HTR-8/SVneo (cell line): Measurements from ENCODE around the gene ARL15.

Experiments used
- DNase-seq: peaks from one replicate; pipeline ENCODE4 v3.0.0; 2011; ENCODE audit warnings: low spot score, mixed read lengths; ENCODE audit not compliant: insufficient read length
- FAIRE-seq: peaks from 2 replicates; lab custom pipeline; 2011; peaks lifted over from hg19 to GRCh38; lab: Jason Lieb, UNC

Gene ARL15

GRCh38 chr5:54291498-54291897, 18.9 kb downstream of the ARL15 start:
- no peak for FAIRE-seq
- DNase-seq, result no peak

- DNase-seq (no peak), FAIRE-seq (peak; percentile 54)
These were observed 20.6 kb downstream of the ARL15 start for GRCh38 chr5:54289769-54290168.

DNA sequence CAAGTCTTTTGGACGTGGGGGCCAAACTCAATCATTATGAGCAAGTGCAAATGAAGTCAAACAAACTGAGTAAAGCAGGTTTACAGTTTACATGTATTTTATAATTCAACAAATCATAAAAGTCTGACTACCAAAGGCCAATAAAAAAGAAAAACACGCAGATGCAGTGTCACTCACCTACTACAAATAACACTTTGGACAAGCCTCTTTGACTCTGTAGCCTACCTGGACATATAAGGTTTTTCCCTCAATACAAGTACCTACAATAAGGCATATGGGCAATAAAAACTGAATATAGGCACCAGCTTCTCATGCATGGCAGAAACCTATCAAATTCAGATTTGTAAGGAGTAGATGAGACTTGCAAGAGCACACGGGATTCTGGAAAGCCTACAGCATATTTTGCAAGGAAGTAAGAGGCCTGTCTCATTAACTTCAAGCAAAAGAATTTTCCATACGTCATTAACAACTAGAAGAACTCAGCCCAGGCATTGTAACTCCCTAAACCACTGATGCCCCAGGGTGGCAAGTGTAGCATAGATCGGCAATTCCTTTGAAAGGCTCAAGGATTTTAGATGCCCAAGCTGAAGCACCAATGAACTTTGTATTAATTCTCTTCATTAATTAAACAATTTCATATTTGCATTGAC, 21.7 kb downstream of the ARL15 start:
- no peak for DNase-seq
- FAIRE-seq, result peak; percentile 36

DNA sequence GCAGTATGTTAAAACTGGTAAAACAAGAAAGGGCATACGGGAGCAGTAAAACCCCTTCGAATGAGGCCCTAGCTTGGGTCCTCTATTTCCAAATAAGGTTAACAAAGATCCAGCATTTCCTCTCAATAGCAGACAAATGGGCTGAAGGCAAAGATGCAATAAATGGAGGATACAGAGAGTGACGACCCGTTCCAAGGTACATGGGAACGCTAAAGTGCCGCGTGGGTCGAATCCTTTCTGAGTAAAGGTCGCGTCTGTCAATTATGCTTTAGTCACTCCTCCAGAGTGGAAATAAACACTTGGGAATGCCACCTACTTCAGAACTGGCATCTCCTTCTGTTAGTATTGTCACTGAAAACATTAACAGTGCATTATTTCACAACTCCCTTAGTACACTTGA, 24.7 kb downstream of the ARL15 start:
- peak; percentile 38 for FAIRE-seq
- no peak for DNase-seq

- no peak for FAIRE-seq
- DNase-seq, result no peak
These were observed 25.8 kb downstream of the ARL15 start for GRCh38 chr5:54284586-54284985.

DNA sequence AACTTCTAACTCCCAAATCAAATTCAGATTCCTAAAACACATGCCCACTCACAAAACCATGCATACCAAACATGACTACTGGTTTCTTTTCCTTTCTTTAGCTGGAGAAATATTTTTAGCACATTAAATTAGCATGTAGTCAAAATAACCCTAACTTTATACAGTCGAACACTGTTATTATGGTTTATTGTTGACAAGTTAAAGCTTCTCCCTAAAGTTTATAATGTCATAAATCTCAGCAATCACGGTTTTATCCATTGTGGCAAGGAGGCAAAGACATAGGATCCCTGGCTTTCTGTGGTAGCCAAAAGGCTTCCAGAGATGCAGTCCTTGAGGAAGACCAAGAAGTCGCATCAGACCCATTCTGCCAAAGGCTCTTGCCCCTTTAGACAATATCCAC, 27.5 kb downstream of the ARL15 start:
- no peak for DNase-seq
- FAIRE-seq, result no peak

DNA sequence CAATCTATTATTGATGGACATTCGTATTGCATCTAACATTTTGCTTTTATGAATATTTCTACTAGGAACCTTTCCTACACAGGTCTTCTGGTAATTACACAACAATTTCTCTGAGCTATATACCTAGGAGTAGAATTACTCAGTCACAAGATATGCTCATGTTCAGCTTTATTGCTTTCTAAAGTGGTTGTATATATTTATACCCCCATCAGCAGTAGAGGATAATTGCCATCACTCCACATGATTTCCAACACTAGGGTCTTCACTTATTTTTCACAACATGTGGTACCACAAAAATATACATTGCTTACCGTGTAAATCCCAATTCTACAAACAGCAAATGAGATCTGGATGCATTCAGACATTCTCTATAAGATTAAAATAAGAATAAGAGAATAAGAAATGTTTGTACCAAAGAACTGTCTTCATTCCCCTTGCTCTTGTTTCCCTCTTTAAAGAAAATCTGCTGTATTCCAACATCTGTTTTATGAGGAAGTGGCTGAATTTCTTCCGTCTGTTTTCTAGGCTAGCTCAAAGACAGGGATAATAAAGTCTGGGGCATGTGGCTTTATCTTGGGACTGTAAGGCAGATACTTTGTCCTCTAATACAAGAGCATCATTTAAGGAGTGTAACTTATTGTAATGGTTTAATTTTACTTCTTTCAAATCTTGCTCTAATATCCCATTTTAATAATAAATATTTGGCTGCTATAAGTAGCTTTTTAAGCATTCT, 28.2 kb downstream of the ARL15 start:
- FAIRE-seq (no peak), DNase-seq (no peak)

DNA sequence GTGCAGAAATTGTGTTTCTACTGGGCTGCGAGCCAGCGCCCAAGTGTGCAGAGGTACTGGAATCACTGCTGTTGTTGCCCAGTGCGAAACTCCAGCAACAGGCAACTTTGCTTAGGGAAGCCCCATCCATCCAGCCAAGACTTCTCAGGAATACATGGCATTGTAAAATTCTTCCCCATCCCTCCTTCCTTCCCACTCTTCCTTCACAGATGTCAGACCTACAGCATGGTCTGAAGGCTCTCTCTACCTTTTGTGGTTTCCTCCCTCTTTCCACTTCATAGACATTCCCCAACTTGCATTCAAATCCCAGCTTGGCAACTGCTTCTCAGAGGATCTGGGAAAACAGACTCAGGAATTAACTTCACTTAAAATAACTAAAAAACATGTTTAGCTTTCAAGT, 30.4 kb downstream of the ARL15 start:
- DNase-seq (no peak), FAIRE-seq (no peak)

- FAIRE-seq (no peak), DNase-seq (no peak)
These were observed 31.2 kb downstream of the ARL15 start for GRCh38 chr5:54278979-54279717.

- peak; percentile 77 for FAIRE-seq
- DNase-seq, result no peak
These were observed 32.1 kb downstream of the ARL15 start for GRCh38 chr5:54278036-54278830.

DNA sequence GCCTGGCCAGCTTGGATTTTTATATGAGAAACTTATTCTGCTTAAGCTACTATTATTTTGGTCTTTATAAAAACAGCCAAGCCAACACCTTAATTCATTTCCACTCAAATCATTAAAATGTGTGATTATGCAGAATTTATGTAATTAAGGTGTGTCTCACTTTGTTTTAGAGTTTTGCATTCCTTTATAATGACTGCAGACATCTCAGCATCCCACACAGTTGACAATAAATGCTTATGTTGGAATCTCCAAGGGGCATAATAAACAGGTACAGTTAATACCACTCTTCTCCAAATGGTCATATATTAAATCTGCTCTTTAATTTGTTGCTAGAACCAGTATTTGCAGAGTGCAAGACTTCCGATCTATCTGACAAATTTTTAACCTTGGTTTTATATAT, 34.3 kb downstream of the ARL15 start:
- FAIRE-seq, result no peak

GRCh38 chr5:54275361-54275760, 35.0 kb downstream of the ARL15 start:
- no peak for DNase-seq
- FAIRE-seq, result no peak

More for the DNA sequence above, 34.3 kb downstream of the ARL15 start:
- DNase-seq, result no peak

DNA sequence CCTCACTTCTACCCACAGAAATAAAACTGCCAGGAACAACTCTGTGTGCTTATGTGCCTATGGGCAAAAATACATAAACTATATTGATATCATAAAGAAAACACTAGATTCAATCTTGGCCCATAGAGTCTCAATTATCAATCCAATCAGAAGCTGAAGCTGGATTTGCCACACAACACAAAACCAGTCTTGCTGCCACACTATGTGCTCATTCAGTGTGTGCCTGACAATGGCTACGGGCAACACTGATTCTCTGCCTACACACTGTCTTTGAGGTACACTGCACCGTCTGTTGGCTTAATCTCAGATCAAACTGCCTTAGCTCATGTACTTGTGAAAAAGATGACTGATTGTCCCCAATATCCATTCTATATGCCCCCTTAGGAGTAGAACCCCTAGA, 35.4 kb downstream of the ARL15 start:
- DNase-seq, result no peak
- FAIRE-seq, result peak; percentile 69

DNA sequence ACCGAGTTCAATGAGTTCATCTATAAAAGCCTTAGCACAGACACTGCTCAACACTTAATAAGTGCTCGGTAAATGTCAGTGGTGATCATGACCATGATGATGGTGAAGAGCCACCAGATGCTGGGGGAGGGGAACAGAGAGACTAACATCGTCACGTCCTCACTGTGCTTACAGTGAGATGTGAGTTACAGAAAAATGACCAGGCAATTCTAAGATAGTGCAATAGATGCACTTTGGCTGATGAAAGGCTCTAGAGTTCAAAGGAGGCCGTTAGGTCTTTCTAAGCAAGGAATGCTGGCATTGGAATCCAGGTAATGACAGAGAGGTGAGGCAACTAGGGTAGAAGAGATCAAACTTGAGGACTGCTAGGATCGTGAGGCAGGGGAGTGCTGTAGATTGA, 36.7 kb downstream of the ARL15 start:
- no peak for FAIRE-seq

GRCh38 chr5:54272746-54273145, 37.6 kb downstream of the ARL15 start:
- no peak for FAIRE-seq
- DNase-seq, result no peak

More for the DNA sequence above, 36.7 kb downstream of the ARL15 start:
- DNase-seq, result no peak

DNA sequence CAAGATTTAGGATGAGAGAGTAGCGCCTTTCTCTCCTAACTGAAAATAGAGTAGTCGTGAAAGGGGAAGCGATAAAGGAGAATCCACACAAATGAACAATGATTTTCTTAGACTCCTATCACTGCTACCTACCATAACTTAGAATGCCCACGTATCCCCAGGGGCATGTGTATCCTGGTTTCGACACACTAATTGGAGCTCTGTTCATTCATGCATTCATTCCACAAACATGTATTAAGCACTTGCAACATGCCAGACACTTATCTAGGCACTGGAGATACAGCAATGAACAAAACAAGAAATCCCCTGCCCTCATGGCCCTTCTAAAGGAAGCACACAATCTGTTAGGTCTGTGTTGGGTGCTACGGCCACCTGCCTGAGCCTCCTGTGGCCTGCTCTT, 40.0 kb downstream of the ARL15 start:
- DNase-seq (no peak), FAIRE-seq (no peak)

- no peak for FAIRE-seq
- no peak for DNase-seq
These were observed 45.8 kb downstream of the ARL15 start for GRCh38 chr5:54264574-54264973.

- FAIRE-seq (peak; percentile 83), DNase-seq (no peak)
These were observed 46.9 kb downstream of the ARL15 start for GRCh38 chr5:54263447-54263846.

DNA sequence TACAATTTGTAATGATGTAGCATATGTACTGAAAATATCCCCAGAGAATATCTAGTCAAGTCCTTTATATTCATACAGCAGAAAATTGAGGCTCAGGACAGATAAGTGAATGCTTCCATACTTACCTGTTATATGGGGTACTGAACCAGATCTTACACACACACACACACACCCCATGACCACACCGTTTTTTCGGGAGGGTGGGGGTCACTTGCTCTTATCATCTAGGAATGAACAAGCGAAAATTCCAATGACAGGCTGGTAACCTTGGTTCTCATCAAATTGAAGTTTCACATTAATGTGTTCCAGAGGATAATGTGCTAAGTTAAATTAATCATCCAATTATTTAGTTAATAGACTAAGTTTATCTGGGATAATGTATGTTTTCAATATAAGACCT, 48.8 kb downstream of the ARL15 start:
- DNase-seq, result no peak
- FAIRE-seq, result no peak

DNA sequence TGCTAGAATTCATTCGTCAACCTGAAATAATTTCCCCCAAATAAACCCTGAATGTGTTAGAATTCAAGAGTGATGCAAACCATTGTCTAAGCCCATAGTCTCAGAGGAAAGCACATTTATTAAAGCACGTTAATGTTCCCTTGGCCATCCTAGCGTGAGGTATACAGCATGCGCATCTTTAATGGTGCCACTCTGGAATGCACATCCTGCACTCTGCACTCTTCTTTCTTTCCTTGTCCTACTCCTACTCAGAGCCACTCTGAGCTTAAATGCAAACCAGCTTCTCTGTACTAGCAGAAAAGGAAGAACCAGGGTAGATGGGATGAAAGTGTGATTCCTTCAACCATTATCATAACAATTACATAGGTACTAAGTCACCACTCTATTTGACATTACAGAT, 50.4 kb downstream of the ARL15 start:
- DNase-seq, result no peak
- peak; percentile 66 for FAIRE-seq
